GM21360 (cell line): ENCODE results near the gene CRYM.
"Not testable (repeated sequence)": the region's sequence is repeated elsewhere in the genome, so short reads cannot be mapped to it uniquely, and the experiment has no call there.

Experiments
- ATAC-seq: cut with Tn5 transposase; IDR thresholded peaks from one replicate; pipeline ENCODE4 v1.9.1; 2021; ENCODE audit warnings: mild to moderate bottlenecking, moderate library complexity; ENCODE audit not compliant: unreplicated experiment

CRYM gene

GRCh38 chr16:21250072-21250923, 27.8 kb downstream of the CRYM start:
- ATAC-seq, result no peak

- ATAC-seq, result not testable (repeated sequence)
These were observed 29.9 kb downstream of the CRYM start for GRCh38 chr16:21248179-21248578.

DNA sequence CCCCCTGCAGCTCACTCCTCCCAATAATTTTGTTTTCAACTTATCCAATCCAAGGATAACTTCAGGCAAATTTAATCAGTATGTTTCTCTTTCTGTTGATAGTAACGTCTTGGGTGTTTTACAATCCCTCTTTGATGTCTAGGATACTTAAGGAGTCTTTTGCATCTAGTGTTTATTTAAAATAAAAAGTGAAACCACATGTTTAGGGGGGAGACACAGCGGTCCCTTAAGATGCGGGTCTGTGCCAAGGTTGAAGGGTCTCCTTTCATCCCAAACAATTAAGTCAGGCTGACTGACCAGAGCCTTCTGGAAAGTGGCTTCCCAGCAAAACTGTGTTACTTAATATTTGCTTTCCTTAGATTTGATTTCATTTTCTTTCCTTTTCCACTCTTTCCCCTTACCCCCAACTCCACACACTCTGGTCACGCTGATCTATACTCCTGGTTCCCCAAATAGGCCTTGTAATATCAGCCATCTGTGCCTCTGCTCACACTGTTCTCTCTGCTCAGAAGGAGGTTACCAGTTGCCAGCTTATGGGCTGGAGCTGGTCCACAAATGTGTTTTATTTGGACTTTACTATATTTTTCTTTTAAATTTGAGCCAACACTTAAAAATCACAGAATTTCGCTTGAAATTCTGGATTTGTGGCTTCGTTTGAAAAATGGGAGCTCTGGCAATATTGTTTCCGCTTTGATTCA, 33.4 kb downstream of the CRYM start:
- ATAC-seq, result no peak

GRCh38 chr16:21242756-21243155, 35.3 kb downstream of the CRYM start:
- ATAC-seq, result no peak

GRCh38 chr16:21239646-21240045, 38.4 kb downstream of the CRYM start:
- no peak for ATAC-seq

- ATAC-seq, result no peak
These were observed 41.3 kb downstream of the CRYM start for GRCh38 chr16:21236831-21237230.

DNA sequence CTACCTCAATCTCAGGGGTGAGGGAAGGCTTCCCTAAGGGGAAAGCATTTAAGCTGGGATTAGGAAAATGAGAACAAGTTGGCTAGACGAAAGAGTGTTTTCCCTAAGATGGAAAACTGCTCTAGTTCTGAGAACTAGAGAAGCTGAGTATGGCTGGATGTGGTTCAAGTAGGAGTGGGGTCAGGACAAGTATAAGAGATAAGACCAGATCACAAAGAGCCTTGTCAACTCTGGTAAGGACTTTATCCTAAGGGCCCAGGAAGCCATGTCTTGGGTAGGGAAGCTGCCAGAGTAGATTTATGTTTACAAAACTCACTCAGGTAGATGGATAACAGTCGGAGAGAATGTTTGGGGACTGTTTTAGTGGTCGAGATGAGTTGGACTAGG, 42.9 kb downstream of the CRYM start:
- no peak for ATAC-seq

DNA sequence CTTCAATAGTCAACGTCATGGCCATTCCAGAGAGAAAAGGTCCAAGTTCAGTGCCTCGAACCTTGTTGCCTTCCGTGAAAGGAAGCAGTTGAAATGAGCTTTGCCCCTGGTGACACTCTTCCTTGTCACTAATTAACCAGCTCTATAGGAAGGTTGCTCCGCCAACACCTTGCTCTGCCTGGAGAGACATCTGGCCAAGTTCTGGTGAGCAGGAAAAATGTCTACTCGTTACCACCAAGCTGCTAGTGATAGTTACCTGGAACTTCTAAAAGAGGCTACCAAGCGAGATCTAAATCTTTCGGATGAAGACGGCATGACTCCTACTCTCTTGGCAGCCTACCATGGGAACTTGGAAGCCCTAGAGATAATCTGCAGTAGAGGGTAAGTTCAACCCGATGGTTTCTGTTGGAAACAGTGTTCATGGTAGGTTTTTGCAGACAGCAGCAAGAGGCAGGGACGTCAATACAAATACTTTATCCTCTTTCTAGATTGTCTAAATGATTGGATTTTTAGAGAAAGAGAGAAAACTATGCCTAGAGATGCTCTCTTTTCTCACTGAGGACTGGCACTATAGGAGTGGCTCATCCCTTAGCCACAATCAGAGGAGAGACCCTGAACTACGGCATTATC, 44.5 kb downstream of the CRYM start, which contains the start of gene ANKS4B:
TSS of gene ANKS4B (plus strand) at position 179 of the 630 bp plus-strand sequence. CDS start at position 218, 39 bp downstream.
- no peak for ATAC-seq

GRCh38 chr16:21233045-21233520, 45.0 kb downstream of the CRYM start:
- no peak for ATAC-seq

- no peak for ATAC-seq
These were observed 49.7 kb downstream of the CRYM start for GRCh38 chr16:21228361-21228872.

DNA sequence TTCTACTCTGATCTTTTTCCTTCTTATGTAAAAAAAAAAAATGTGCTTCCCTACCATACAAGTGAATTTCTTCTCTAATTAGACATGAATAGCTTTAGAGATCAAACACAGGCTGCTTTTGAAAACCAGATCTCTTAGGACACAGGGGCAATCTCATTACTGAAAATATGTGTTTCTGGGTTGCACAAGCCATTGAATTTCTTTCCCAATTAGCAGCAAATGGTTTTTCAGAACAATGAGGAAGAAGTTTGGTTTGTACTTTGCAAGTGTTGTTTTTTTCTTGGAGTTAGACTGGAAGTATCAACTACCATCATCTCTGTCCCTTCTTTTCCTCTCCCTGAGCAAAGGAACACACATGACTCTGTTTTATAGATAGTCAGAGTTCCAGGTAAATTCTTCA, 50.2 kb downstream of the CRYM start:
- no peak for ATAC-seq

DNA sequence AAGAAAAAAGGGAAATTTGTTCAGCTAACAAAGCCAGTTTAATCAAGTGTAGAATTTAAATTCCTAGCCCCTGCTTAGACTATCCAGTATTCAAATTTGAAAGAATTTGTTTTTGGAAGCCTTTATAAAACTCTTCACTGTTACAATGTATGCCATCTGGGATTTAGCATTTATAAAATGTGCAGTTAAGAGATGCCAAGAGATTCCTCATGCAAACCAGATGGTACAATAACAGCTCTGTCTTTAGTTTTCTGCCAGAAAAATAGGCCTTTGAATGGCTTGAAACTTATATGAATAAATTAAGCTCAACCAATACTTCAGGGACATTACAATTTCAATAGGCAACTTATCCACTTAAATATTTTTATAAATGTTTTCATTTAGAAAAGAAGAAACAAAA, 51.3 kb downstream of the CRYM start:
- no peak for ATAC-seq

GRCh38 chr16:21224800-21225199, 53.3 kb downstream of the CRYM start:
- no peak for ATAC-seq

DNA sequence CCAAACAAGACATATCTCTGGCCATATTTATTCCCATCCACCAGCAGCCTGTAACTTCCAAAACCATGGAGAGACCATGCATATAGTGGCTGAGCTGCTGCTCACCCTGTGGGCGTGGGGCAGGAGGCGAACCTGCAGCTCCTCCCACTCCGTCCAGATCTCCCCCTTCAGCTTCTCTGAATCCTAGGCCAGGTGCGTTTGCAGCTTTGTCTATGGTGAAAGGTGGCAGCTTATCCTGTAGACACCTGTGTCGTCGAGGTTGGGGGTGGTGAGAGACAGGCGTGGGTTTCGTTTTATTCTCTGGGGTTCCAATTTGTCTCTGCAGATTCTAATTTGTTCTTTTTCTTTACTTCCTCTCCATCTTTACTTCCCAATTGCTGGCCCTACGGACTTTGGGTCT, 54.3 kb downstream of the CRYM start:
- no peak for ATAC-seq

GRCh38 chr16:21222495-21223337, 55.4 kb downstream of the CRYM start:
- no peak for ATAC-seq

GRCh38 chr16:21219551-21219950, 58.5 kb downstream of the CRYM start:
- ATAC-seq, result no peak

- ATAC-seq, result no peak
These were observed 59.9 kb downstream of the CRYM start for GRCh38 chr16:21218153-21218552.

- no peak for ATAC-seq
These were observed 61.0 kb downstream of the CRYM start for GRCh38 chr16:21217121-21217520.

DNA sequence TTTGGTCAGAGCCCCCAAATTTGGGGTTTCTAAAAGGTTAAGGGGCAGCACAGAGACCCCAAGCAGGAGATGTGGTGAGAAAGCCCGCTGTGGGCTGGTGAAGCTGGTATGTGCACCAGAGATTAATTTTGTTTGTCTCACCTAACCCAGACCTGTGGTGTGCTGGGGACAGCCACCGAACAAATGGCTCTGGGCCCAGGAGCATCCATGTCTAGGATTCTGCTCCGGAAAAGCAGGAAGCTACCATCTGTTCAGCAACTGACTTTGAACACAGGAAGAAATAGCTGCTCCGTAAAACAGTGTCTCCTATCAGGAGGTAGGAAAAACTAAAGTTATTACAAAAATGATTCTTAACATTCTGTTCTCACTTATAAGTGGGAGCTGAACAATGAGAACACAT, 64.0 kb downstream of the CRYM start:
- ATAC-seq, result no peak

GRCh38 chr16:21211486-21211885, 66.6 kb downstream of the CRYM start, which contains the start of gene ZP2:
Gene ZP2 (minus strand): TSS chr16:21211574. CDS start chr16:21211547, 27 bp downstream.
- ATAC-seq, result no peak
